Ectodermal cell (in vitro differentiated cells): ENCODE measurements around the gene NDC1.
"Not testable (repeated sequence)": the region's sequence is repeated elsewhere in the genome, so short reads cannot be mapped to it uniquely, and the experiment has no call there.

Experiments
- H3K27ac ChIP-seq: 2 replicates; pipeline ENCODE4 v1.7.0; 2013; ENCODE audit warnings: mild to moderate bottlenecking, low read depth, low read length; ENCODE audit not compliant: insufficient read depth, poor library complexity, severe bottlenecking
- H3K27me3 ChIP-seq: 2 replicates; pipeline ENCODE4 v1.7.0; 2013; ENCODE audit warnings: mild to moderate bottlenecking, low read length; ENCODE audit not compliant: insufficient read depth, control insufficient read depth, poor library complexity, severe bottlenecking
- H3K36me3 ChIP-seq: one replicate; pipeline ENCODE4 v1.7.0; 2013; ENCODE audit warnings: low read length; ENCODE audit not compliant: control insufficient read depth, insufficient read depth
- H3K4me1 ChIP-seq: one replicate; pipeline ENCODE4 v1.7.0; 2013; ENCODE audit warnings: low read length; ENCODE audit not compliant: control insufficient read depth, insufficient read depth
- H3K4me3 ChIP-seq: 2 replicates; pipeline ENCODE4 v1.7.0; 2013; ENCODE audit warnings: low read depth, low read length, control low read depth; ENCODE audit not compliant: insufficient read depth
- H3K9me3 ChIP-seq: 2 replicates; pipeline ENCODE4 v1.7.0; 2013; ENCODE audit warnings: mild to moderate bottlenecking, low read length, moderate library complexity; ENCODE audit not compliant: control insufficient read depth
- WGBS, 2 experiments: methylation state at CpG; one replicate each; pipeline ENCODE4 v1.1.7; 2013; ENCODE audit warnings: missing lambda C conversion rate in 2 of 2; 5-methylcytosine and 5-hydroxymethylcytosine counted together

NDC1 gene

DNA sequence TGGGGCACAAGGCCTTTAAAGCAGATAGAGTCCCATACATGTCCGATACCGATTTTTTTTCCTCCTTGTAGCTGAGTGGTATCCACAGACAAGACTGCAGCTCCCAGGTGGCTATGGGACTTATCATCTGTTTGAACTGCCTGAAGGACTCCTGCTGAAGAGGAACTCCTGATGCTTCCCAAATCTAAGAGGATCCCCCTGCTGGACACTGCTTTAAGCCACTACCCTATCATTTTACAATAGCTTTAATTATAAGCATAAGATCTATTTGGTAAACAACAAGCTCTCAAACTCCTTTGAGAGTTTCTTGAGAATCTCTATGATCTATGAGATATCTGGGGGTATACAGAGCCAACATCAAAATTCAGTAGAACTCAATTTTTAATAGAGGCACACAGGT is 11.7 kb downstream of the NDC1 start:
- Histone ChIP-seq H3K27me3 (no peaks in the 10 kb centered on the region), H3K4me1 (no peaks in the 10 kb centered on the region), H3K9me3 (no peaks in the 10 kb centered on the region), H3K36me3 (peaks cover 20% of the 10 kb centered on the region), H3K4me3 (no peak overlapping the region), H3K27ac (no peak overlapping the region)
- 95 to 96% methylated on average over 2 of the region's 2 CpGs for WGBS, 2 experiments

DNA sequence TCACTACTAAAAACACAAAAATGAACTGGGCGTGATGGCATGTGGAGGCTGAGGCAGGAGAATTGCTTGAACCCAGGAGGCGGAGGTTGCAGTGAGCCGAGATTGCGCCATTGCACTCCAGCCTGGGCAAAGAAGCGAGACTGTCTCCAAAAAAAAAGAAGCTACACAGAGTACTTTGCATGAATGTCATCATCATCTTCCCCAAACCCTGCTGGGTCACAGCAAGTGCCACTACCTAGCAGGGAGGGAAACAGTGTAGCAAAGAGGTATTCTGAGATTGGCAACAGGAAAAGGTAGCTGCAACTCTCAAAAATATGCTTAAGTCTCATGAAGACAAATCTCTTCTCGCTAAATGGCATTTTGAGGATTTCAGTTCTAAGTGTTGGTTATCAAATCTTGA is 12.8 kb downstream of the NDC1 start:
- 93 to 94% methylated on average over 5 to 6 of the region's 6 CpGs for WGBS, 2 experiments

GRCh38 chr1:53822931-53823330 is 15.2 kb downstream of the NDC1 start:
- no peaks in the 10 kb centered on the region for H3K27me3 ChIP-seq
- peaks cover 25% of the 10 kb centered on the region for H3K36me3 ChIP-seq
- WGBS, 2 experiments = 93 to 96% methylated on average over 3 of the region's 3 CpGs
- H3K9me3 ChIP-seq = no peaks in the 10 kb centered on the region
- no peak overlapping the region for H3K27ac ChIP-seq
- H3K4me1 ChIP-seq = no peaks in the 10 kb centered on the region
- H3K4me3 ChIP-seq = no peak overlapping the region

More for the DNA sequence above, 12.8 kb downstream of the NDC1 start:
- H3K36me3 ChIP-seq = peaks cover 20% of the 10 kb centered on the region
- no peaks in the 10 kb centered on the region for H3K9me3 ChIP-seq
- H3K4me3 ChIP-seq = no peak overlapping the region
- H3K27me3 ChIP-seq = no peaks in the 10 kb centered on the region
- H3K4me1 ChIP-seq = no peaks in the 10 kb centered on the region
- no peak overlapping the region for H3K27ac ChIP-seq

DNA sequence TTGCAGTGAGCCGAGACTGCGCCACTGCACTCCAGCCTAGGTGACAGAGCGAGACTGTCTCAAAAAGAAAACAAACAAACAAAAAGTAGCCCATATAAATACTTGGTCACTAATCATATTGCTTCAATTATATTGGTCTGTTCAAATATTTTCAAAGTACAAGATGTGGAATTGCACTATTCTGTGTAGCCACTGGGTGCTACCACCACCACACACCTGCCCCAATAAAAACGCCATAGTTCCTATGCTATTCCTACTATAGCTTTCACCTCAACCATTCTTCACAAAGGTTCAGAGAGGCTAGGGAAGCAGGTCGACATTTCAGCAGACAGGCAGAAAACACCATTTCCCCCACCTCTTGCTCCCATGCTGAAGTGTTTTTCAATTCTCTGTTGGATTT is 16.7 kb downstream of the NDC1 start:
- H3K36me3 ChIP-seq = peaks cover 22% of the 10 kb centered on the region

GRCh38 chr1:53819387-53819786 is 18.7 kb downstream of the NDC1 start:
- Histone ChIP-seq H3K4me3 (no peak overlapping the region), H3K9me3 (no peaks in the 10 kb centered on the region), H3K4me1 (no peaks in the 10 kb centered on the region), H3K36me3 (peaks cover 14% of the 10 kb centered on the region), H3K27me3 (no peaks in the 10 kb centered on the region), H3K27ac (no peak overlapping the region)

More for the DNA sequence above, 16.7 kb downstream of the NDC1 start:
- Histone ChIP-seq H3K27me3 (no peaks in the 10 kb centered on the region), H3K27ac (no peak overlapping the region), H3K9me3 (no peaks in the 10 kb centered on the region), H3K4me1 (no peaks in the 10 kb centered on the region), H3K4me3 (no peak overlapping the region)
- whole genome bisulfite sequencing, 2 experiments = 87 to 96% methylated on average over 5 of the region's 5 CpGs

DNA sequence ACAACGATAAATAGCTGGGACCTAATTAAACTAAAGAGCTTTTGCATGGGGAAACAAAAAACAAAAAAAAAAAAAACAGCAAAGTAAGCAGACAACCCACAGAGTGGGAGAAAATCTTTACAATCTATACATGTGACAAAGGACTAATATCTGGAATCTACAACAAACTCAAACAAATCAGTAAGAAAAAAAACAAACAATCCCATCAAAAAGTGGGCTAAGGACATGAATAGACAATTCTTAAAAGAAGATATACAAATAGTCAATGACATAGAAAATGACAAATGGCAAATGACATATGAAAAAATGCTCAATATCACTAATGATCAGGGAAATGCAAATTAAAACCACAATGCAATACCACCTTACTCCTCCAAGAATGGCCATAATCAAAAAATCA is 21.5 kb downstream of the NDC1 start:
- WGBS, 2 experiments = 87 to 88% methylated on average over 1 of the region's 1 CpG
- H3K4me3 ChIP-seq, H3K27ac ChIP-seq: not testable (repeated sequence)

GRCh38 chr1:53815484-53815883 is 22.6 kb downstream of the NDC1 start:
- H3K9me3 ChIP-seq, H3K4me3 ChIP-seq, H3K27me3 ChIP-seq, H3K4me1 ChIP-seq, H3K27ac ChIP-seq, H3K36me3 ChIP-seq: not testable (repeated sequence)
- 91 to 97% methylated on average over 1 of the region's 1 CpG for WGBS, 2 experiments

More for the DNA sequence above, 21.5 kb downstream of the NDC1 start:
- H3K36me3 ChIP-seq, H3K9me3 ChIP-seq, H3K4me1 ChIP-seq, H3K27me3 ChIP-seq: not testable (repeated sequence)

DNA sequence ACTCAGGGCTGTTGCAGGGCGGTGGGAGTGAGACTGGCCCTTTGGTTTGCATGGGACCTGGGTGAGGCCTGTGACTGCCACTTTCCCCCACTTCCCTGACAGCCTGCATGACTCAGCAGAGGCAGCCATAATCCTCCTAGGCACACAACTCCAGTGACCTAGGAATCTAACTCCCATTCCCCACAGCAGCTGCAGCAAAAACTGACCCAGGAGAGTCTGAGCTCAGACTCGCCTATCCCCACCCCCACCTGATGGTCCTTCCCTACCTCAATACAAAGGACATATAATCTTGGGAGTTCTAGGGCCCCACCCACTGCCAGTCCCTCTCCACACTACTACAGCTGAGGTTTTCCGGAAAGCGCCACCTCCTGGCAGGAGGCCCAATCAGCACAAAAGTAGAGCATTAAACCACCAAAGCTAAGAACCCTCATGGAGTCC is 26.7 kb downstream of the NDC1 start:
- Histone ChIP-seq H3K4me1 (no peaks in the 10 kb centered on the region), H3K4me3 (no peak overlapping the region), H3K36me3 (no peaks in the 10 kb centered on the region), H3K27ac (no peak overlapping the region), H3K9me3 (no peaks in the 10 kb centered on the region), H3K27me3 (no peaks in the 10 kb centered on the region)
- 89 to 95% methylated on average over 4 of the region's 4 CpGs for WGBS, 2 experiments

DNA sequence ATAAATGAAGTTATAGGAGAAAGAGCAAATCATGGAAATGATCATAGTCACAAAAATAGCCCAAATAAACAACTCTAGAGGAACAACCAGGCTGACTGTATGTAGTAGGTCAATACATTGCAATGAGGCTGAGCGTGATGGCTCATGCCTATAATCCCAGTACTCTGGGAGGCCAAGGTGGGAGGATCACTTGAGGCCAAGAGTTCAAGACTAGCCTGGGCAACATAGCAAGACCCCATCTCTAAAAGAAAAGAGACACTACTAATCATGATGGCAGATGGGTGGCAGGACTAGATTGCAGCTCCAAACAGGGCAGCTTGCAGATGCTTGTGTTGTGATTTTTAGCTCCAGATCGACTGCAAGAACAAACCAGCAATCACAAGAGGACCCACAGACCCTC is 27.6 kb downstream of the NDC1 start:
- no peaks in the 10 kb centered on the region for H3K9me3 ChIP-seq
- 96 to 100% methylated on average over 2 of the region's 2 CpGs for WGBS, 2 experiments
- H3K27ac ChIP-seq = no peak overlapping the region
- no peak overlapping the region for H3K4me3 ChIP-seq
- no peaks in the 10 kb centered on the region for H3K4me1 ChIP-seq
- peaks cover 2% of the 10 kb centered on the region for H3K36me3 ChIP-seq
- H3K27me3 ChIP-seq = no peaks in the 10 kb centered on the region

DNA sequence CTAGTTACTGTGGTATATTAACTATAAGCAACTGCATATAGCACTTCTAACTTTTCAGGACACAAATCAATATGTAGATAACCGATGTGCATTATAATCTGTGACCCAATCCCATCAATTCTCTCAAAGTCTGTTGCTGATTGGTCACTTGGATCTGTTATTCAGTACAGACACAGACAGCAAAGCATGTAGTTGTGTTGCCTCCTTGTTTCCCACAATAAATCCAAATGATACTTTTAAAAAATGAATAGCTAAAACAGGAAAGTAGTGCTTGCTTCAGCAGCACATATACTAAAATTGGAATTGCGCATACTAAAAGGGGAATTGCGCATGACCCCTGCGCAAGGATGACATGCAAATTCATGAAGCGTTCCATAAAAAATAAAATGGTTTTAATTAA is 28.1 kb downstream of the NDC1 start:
- peaks cover 6% of the 10 kb centered on the region for H3K36me3 ChIP-seq
- no peaks in the 10 kb centered on the region for H3K4me1 ChIP-seq
- no peak overlapping the region for H3K4me3 ChIP-seq
- no peaks in the 10 kb centered on the region for H3K27me3 ChIP-seq
- H3K9me3 ChIP-seq = no peaks in the 10 kb centered on the region
- H3K27ac ChIP-seq = no peak overlapping the region
- 98 to 99% methylated on average over 5 of the region's 5 CpGs for WGBS, 2 experiments

GRCh38 chr1:53807916-53808315 is 30.2 kb downstream of the NDC1 start:
- Histone ChIP-seq H3K36me3 (peaks cover 22% of the 10 kb centered on the region), H3K4me3 (no peak overlapping the region), H3K27ac (no peak overlapping the region), H3K4me1 (no peaks in the 10 kb centered on the region), H3K9me3 (no peaks in the 10 kb centered on the region), H3K27me3 (no peaks in the 10 kb centered on the region)
- WGBS, 2 experiments = 92 to 95% methylated on average over 4 to 5 of the region's 5 CpGs
